Germinal center (tissue), 1 donor: ENCODE measurements around the gene GART.

Experiments
- DNase-seq: peaks from one replicate; pipeline ENCODE4 v3.0.0; 2012; ENCODE audit warnings: mixed read lengths, low spot score

GART gene

DNA sequence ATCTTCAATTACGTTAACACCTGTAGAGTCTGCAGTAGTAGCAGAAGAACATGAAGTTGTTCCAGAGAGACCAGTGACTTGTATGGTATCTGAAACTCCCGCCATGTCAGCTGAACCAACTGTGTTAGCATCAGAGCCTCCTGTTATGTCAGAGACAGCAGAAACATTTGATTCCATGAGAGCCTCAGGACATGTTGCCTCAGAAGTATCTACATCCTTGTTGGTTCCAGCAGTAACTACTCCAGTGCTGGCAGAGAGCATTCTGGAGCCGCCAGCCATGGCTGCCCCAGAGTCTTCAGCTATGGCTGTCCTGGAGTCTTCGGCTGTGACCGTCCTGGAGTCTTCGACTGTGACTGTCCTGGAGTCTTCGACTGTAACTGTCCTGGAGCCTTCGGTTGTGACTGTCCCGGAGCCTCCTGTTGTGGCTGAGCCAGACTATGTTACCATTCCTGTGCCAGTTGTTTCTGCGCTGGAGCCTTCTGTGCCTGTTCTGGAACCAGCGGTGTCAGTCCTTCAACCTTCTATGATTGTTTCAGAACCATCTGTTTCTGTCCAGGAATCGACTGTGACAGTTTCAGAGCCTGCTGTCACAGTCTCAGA, 11.2 kb upstream of the GART start:
- DNase-seq: no peak

- no peak for DNase-seq
These were observed 10.4 kb upstream of the GART start for GRCh38 chr21:33552093-33552998.

DNA sequence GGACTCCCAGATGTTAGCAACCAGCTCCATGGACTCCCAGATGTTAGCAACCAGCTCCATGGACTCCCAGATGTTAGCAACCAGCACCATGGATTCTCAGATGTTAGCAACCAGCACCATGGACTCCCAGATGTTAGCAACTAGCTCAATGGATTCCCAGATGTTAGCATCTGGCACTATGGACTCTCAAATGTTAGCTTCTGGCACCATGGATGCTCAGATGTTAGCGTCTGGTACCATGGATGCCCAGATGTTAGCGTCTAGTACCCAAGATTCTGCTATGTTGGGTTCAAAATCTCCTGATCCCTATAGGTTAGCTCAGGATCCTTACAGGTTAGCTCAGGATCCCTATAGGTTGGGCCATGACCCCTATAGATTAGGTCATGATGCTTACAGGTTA, 9.7 kb upstream of the GART start:
- DNase-seq: no peak

DNA sequence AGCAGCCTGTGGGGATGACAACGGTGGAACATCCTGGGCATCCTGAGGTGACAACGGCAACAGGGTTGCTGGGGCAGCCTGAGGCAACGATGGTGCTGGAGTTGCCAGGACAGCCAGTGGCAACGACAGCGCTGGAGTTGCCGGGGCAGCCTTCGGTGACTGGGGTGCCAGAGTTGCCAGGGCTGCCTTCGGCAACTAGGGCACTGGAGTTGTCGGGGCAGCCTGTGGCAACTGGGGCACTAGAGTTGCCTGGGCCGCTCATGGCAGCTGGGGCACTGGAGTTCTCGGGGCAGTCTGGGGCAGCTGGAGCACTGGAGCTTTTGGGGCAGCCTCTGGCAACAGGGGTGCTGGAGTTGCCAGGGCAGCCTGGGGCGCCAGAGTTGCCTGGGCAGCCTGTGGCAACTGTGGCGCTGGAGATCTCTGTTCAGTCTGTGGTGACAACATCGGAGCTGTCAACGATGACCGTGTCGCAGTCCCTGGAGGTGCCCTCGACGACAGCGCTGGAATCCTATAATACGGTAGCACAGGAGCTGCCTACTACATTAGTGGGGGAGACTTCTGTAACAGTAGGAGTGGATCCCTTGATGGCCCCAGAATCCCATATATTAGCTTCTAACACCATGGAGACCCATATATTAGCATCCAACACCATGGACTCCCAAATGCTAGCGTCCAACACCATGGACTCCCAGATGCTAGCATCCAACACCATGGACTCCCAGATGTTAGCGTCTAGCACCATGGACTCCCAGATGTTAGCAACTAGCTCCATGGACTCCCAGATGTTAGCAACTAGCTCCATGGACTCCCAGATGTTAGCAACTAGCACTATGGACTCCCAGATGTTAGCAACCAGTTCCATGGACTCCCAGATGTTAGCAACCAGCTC, 9.1 kb upstream of the GART start:
- DNase-seq: no peak

GRCh38 chr21:33549848-33550771, 8.2 kb upstream of the GART start:
- DNase-seq: no peak

GRCh38 chr21:33546086-33546485, 4.2 kb upstream of the GART start:
- no peak for DNase-seq

DNA sequence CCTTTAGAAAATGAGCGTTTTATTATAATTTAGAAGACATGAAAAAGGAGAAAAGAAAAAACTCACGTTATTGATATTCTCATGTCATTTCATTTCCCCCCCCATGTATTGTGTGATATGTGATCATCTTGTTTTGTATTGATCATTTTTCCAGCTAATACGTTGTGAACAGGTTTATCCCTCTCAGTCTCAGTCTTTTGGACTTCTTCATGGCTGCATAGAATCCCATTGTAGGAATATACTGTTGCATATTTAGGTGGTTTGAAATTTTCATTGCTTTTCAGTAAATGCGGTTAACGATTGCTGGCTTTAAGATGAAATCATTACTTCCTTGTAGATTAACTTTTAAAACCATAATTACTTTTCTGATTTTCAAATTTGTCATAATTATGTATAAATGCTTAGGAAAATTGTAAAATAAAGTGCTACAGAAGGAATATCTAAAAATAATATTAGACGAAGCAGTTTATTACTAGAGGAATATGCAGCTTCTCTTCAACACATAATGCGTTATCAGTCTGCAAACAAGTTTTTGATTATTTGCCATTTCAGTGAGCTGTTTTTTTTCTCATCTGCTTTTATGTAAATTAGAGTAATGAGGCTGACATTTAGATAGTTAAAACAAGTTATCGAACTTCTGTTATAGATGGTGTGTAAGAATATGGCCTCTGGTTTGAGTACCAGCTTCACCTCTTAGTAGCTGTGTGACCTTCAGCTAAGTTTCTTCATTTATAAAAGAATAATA, 2.7 kb upstream of the GART start:
- no peak for DNase-seq

GRCh38 chr21:33543505-33544129, 1.7 kb upstream of the GART start:
- DNase-seq: no peak

GRCh38 chr21:33542640-33543504, 955 bp upstream of the GART start, which contains the start of gene SON:
SON (plus strand) TSS chr21:33543038; CDS start chr21:33543093, 55 bp downstream.
- DNase-seq: peak; percentile 98

DNA sequence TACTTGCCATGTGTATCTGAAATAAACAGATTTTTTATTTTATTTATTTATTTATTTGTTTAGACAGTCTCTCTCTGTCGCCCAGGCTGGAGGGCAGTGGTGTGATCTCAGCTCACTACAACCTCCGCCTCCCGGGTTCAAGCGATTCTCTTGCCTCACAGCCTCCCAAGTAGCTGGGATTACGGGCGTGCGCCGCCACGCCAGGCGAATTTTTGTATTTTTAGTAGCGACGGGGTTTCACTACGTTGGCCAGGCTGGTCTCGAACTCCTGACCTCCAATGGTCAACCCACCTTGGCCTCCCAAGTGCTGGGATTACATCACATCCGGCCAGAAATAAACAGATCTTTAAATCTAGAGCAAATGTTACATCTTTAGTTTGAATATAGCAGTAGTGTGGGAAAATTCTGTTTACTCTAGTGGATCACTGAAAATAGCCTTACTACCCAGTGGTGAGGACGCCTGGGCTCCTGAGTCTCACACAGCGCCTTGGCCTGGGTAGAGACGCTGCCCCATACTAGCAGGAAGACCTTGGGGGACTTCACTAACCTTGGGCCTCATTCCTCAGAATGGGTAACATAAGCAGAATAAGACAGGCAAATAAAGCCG, 709 bp downstream of the GART start:
- peak; percentile 26 for DNase-seq

DNA sequence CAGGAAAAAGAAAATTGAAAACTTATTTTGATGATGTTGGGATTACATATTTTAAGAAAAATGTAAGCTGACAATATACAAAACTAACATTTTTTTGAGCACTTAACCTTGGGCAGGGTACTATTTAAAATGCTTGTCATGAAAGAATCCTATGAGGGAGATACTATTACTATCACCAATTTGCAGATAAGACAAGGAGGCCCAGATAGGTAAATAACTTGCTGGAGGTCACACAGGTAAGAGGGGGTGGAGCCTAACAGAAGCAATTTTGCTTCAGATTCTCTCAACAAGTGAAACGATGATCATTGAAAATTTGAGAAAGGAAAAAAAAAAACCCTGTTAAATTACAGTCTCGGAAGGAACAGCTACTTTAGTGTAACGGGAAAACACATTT, 1.2 kb downstream of the GART start:
- DNase-seq: no peak

GRCh38 chr21:33539616-33540015, 2.3 kb downstream of the GART start:
- no peak for DNase-seq

GRCh38 chr21:33537212-33537611, 4.7 kb downstream of the GART start:
- no peak for DNase-seq

- no peak for DNase-seq
These were observed 10.9 kb downstream of the GART start for GRCh38 chr21:33531007-33531406.

DNA sequence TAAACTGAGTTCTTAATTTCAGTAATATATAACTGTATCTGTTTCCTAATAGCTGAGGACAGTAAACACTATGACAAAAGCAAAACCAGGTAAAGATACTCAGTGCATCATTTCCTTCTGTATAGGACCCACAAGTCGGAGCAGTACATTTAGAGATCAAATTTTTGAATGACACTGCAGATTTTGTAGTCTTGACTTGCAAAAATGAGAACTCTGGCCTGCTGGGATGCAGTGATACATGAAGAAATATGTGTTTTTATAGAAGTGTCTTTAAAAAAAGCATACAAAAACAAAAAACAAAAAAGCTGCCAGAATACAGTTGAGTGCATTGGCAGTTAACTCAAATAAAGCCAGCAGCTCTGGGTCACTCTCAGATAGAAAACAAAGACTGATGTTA, 19.0 kb downstream of the GART start:
- DNase-seq: no peak

GRCh38 chr21:33522297-33522952, 19.5 kb downstream of the GART start:
- no peak for DNase-seq

GRCh38 chr21:33518899-33519298, 23.0 kb downstream of the GART start:
- DNase-seq: no peak

GRCh38 chr21:33514229-33514628, 27.7 kb downstream of the GART start:
- no peak for DNase-seq
